SHP77 (cell line): ENCODE measurements around the gene SMIM12.

ENCODE experiments used
- DNase-seq, 2 experiments: peaks; one replicate each; lab custom pipeline; 2025; lab: John Stamatoyannopoulos, UW

SMIM12 gene, protein sequence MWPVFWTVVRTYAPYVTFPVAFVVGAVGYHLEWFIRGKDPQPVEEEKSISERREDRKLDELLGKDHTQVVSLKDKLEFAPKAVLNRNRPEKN

DNA sequence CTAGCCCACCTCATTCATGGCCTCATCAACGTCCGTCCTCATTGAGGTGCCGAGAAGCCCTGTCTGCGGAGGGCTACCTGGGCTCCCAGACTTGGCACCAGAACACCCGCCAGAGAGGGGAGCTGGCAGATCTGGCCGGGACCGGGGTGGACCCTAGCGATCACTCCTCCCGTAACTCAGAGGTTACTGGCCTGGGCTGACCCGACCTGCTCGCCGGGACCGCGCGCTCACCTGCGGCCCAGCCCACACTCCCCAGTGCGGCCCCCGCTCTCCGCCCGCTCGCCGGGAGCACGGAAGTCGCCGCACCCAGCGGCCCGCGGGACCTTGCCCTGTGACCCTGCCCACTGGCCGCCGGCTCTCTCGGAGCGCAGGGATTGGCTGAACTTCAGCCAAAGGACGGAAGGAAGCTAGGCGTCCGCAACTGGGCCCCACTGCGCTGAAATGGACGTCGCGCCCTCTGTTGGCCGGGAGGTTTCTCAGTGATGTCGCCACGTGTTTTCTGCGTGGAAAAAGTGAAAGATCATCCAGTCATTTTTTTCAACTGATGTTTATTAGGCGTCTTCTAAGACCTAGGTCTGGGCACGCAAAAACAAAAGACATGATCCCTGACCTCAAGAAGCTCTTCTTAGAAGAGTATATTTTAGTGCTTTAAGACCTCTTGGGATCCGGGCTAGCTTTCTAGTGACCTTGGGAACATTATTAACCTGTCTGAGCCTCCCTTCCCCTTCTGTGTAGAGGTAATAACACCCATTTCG is at the start of gene SMIM12:
TSS of gene SMIM12 (minus strand) at position 304 of the 755 bp plus-strand sequence. CDS start 3,772 bp downstream, outside the sequence.
- DNase-seq, result peak; percentile 79 to 94

DNA sequence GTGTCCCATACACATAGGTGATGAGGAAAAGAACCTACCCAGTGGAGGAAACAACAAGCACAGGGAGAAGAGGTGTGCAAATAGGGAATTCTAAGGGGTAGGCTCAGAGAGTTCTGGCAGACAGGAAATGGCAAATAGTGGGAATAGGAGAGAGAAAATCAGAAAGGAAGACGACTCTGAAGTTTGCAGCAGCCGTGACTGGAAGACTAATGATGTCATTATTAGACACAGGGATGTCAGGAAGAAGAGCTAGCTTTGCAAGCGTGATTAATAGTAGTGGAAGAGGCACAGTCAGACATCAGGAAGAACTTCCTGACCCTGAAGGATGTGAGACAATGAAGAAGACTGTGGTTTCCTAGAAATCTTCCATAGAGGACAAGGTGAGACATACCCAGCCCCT is 48.8 kb upstream of the SMIM12 start:
- DNase-seq, result no peak

DNA sequence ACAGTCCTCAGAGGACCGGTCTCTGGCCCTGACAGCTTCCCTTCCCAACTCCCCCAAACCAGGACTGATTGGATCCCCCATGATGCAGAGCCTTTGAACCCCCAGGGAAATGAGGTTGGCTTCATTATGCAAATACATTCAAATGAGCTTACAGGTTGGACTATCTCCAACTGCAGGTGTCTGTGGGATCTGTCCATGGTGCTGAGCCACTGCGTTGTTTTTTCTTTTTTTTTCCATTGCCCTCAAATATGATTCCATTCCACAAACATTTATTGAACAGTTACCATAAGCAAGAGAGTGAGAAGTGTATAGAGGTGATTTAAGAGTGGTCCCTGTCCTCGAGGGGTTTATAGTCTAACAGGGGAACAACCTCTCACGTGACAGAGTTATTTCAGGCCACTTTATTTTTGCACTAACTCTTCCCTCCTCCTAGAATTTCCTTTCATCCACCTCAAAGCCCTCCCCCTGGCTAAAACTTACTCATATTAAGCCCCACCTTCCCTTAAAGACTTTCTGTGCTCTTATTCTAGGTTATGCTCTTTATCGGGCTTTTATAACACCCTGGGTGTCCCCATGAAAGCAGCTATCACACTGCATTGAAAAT is 48.0 kb upstream of the SMIM12 start:
- DNase-seq, result no peak

DNA sequence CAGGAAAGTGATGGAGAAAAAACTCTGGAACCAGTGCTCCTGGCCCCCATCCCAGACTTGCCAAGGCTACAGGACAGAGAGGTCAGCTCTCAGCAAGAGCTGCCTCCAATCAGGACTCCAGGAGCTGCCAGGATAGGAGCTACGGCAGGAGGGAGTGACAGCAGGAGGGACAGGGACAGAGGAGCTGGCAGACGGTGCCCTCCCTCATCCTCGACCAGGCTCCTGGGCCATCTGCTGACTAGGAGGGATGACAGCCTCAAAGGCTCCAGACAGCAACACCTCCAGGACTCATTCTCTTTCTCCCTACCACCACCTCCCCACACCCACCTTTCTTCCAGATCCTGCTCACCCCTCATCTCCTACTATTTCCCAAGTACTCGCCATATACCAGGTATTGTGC is 47.2 kb upstream of the SMIM12 start:
- no peak for DNase-seq

DNA sequence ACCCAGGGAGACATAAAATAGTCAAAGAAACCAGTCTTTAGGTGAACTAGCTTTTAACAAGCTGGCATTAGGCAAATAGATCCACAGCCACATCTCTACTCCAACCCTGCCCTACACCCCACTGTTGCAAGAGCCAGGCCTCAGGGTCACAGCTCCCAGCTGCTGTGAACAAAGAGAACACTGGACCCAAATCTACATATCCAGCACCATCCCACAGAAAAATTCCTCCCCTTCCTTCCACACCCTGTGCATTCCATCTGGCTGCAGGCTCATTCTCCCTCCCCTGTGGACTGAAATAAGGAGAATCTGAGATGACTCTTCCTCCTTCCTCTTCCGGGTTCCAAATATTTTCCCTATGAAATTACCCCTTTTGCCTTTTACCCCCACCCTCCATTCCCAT is 46.7 kb upstream of the SMIM12 start:
- no peak for DNase-seq

DNA sequence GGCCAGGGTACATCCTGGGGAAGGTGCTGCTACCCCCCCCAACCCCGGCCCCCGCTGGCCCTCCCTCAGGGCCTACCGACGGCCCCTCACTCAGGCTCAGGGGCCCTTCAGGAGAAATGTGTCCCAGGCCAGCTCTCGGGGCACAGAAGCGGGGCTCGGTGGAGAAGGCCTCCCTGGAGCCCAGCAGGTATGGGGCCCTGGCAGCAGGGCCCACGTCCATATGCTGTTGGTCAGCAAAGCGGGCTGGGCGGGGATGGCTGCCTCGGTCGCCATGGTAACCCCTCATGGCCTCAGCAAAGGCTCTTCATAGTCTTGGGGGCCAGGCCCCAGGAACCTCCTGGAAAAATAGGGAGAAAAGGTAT is 45.5 kb upstream of the SMIM12 start:
- no peak for DNase-seq

DNA sequence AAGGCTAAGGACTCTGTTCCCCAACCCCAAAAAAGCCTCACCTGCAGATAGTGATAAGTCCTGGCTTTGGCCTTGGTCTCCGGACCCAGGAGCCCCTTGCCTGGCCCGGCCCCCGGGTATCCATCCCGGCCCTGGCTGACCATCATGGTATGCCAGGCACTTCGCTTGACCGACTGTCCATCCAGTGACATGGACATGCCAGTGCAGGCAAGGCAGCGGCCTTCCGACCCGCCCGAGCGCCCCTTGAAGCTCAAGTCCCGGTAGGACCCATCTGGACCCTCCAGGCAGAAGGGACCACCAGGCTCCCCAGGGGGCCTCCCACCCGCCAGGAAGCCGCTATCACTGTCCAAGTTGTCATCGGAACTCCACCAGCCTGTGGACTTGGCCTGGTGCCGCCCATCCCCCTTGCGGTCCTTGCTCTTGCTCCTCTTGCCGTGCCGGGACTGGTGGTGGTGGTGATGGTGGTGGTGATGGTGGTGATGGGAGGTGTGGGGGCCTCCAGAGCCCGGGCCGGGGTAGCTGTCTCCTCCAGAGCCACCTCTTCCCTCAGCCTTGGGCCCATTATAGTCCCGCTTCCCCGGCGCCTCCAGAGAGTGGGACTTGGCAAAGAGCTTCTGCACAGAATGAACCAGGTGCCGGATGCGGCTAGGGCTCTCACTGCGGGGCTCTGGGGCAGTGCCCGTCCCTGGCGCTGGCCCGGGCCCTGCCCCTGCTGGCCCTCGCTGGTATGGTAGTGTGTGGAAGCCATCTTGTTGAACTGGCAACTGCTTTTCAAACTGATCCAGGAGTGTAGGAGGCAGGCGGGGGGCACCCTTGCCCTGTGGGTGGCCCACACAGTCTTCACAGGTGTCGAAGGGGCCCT is 44.9 kb upstream of the SMIM12 start:
- DNase-seq, result no peak

DNA sequence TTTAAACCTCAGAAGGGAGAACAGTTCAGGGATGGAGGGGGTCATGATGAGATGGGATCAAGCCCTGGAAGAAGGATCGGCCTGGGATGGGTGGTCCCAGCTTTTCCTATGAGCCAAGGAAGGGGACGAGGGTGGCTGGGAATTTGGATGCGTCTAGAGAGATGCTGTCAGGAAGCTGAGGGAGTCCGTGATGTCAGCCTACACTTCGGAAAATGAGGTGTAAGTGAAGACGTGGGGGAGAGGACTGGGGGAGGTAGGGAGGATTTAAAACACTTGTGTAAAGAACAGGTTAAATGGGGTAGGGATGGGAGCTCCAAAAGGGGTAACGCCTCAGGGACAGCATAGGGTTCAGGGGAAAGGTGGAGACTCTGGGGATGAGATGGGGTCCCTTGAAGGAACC is 42.4 kb upstream of the SMIM12 start:
- DNase-seq, result no peak

DNA sequence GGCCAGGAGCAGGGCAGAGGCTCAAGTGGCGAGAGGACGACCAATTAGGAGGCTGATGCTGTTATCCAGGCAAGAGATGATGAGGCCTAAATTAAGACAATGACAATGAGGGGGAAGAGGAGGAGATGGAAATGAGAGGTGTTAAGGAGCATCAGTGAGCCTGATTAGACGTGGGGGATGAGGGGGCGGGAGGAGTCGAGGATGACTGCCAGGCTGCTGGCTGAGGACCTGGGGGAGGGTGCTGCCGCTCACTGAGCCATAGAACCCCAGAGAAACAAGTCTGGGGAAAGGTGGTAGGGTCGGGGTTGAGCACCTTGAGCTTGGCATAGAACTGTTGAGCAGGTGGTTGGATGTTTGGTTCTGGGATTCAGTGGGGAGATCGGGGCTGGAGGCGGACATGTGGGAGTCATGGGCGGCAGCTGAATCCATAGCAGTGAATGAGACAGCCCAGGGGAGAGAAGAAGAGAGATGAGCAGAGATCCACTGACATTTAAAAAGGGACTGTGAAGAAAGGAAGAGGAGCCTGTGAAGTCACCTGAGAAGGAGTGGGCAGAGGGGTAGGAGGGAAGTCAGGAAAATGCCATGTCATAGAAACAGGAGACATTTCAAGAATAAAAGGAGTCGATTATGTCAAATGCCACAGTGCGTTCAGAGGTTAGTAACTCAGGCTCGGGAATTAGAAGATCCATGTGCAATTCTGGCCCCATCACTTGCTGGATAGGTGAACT is 41.4 kb upstream of the SMIM12 start:
- no peak for DNase-seq

DNA sequence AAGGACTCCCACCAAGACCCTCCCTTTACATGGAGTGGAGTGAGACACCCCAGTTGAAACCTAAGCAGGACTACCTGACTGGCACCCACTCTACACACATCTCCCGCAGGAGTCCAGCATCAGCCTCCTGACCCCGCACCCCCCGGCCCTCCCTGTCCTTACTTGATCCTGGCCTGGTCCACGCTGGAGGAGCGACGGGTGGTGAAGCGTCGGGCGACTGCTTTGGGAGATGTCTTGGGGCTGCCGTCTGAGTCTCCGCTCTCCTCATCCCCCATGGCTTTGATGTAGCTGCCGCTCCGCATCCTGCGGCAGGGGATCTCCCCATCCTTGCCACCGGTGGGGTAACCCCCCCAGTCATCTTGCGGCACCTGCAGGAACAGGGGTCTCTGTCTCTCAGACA is 40.4 kb upstream of the SMIM12 start:
- DNase-seq, result no peak

DNA sequence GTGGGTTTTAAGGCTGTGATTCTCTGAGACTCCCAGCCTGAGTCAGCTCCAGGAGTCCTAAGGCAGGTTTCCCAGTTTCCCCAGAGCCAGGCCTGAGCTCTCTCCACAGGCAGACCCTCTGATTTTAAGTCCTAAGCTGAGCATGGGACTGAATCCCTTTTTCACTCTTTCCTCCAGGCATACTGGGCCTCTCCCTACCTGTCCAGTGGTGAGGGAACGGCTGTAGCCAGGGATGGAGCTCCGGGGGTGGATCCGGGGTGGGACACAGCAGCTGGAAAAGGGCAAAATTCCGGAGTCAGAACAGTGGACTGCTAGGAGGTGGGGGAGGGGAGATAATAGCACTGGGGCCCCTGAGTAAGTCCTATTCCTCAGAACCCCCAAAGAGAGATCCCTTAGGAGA is 39.9 kb upstream of the SMIM12 start:
- DNase-seq, result no peak

DNA sequence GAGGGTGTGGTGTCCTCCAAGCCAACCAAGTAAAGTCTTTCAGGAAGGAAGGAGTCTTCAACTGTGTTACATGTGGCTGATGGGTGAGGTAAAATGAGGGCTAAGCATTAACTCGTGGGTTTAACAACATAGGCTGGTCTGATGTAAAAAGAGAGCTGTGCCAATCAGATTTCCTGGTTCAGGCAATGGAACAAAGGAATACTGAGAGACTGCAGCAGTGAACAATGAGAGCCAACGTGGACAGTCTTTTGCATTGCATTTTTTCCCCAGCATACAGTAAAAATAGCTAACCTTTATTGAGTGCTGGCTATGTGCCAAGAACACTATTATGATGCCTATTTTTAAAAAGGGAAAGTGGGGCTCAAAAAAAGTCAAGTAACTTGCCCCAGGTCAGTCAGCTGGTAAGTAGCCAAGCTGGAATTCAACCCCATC is 38.8 kb upstream of the SMIM12 start:
- no peak for DNase-seq

DNA sequence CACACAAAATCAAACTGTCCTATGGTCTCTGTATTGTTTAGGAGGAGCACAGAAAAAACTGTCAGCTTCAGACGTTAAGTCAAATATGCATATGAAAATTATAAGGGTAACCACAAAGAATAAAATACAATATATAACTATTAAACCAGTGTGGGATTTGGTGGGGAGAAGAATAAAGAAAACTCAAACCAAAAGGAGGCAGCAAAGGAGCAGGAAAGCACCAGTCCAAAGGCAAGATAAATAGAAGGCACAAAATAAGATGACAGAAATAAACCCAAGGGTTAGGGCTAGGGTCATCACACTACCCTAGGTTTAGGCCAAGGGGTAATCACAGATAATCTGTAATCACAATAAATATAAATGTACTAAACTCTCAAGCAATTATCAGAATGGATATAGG is 37.1 kb upstream of the SMIM12 start:
- DNase-seq, result no peak

DNA sequence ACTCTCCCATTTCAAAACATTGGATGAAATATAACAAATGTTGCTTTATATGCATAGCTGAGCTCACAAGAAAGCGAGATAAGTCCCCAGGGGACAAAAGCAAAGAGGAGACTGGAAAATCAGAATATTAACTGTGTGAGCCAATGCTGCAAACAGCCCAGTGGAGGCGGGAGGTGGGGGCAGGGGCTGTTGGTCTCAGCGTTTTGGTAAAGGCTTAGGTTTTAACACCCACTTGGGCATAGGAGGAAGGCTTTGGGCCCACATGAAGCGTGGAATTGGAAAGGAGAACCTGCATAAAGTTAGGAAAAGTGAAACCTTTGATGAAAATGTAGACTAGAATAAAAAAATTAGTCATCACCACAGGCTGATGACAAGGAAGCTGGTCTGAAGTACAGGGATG is 30.2 kb upstream of the SMIM12 start:
- DNase-seq, result no peak

DNA sequence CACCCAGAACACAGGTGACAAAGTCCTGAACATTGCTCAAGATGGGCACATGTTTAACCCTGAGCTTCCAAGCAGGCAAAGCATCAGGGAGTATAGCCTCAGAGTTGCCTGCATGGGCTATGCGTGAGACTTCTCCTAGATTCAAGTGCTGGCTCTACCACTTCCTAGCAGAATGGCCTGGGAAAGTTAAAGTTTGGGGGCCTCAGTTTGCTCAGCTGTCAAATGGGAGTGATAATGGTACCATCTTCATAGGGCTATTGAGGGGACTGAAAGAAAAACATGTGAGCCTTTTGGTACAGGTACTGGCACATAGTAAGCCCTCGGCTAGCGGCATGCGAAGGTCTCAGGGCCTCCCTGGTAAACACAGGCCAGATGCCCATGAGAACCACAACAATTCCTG is 28.0 kb upstream of the SMIM12 start:
- no peak for DNase-seq

DNA sequence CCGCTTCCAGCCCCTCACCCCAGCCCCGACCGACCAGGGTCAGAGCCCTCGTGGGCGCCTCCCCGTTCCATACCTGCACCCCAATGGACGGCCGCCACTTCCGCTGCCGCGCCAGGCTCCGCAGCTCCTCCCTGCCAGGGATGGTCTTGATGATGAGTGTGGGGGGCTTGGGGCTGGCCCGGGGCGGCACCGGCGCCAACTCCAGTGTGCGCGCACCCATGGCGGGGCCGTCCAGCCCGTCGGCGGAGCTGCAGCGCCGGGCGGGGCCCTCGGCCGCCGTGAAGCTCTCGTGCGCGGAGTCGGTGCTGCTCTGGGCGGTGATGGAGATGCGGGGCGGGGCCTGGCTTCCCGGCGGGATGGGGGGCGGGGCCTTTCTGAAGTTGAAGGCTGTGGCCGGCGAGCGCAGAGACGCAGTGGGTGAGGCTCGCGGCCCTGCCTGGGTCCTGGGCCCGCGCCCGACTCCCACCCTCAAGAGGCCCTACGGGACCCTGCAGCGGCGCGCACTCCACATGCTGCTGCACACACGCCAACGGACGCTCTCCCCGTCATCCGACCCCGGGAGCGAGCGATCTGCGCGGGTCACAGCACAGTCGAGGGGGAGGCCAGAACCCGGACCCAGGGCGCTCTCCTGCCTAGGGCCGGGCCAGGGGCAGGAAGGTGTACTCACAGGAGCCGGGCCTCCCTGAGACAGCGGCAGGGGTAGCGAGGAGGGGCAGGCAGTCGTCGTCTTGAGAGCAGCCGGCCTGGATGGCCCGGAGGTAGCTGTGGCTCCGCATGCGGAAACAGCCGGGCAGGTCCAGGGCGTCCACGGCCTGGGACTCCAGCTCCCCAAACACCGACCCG is 26.1 kb upstream of the SMIM12 start:
- DNase-seq, result no peak

DNA sequence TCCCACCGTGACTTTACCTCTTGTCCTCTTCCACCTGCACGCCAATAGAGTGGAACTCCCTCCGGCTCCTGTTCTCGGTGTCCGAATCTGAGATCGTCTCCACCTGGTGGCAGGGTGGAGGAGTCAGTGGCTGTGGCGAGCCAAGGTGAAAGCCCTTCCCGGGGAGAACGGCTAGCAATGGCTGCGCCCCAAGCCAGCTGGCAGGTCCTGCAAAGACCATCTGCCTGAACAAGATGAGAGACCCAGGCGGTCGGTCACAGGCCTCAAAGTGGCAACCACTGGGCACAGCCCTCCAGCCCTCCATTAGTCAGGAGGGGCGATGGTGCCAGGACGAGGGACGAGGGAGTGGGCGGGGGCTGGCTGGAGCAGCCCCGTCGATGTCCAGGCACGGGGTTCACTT is 25.4 kb upstream of the SMIM12 start:
- no peak for DNase-seq

DNA sequence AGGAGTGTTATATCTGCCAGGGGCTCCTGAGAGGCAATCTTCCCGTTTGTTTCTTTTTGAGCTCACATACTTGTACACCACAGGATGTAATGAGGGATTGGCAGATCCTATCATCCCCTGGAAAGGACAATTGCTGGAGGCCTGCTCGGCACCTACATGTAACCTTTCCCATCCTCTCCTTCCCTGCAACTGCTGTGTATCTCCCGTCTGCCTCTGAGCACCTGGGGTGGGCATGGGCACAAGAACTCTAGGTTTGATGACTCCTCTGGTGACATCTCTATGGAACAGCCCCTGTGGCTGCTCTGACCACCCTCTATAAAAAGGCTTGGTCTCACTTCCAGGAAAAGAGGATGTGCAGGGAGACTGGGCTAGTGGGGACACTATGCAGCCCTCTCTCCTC is 25.0 kb upstream of the SMIM12 start:
- no peak for DNase-seq

DNA sequence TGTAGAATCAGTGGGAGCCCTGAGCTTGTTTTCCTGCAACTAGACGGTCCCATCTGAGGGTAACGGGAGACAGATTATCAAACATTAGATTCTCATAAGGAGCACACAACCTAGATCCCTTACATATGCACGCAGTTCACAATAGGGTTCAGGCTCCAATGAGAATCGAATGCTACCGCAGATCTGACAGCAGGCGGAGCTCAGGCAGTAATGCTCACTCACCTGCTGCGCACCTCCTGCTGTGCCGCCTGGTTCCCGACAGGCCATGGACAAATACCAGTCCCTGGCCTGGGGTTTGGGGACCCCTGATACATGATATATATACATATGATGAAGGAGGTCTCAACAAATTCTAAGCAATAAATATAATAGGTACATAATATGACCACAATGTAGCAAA is 19.7 kb upstream of the SMIM12 start:
- DNase-seq, result no peak

DNA sequence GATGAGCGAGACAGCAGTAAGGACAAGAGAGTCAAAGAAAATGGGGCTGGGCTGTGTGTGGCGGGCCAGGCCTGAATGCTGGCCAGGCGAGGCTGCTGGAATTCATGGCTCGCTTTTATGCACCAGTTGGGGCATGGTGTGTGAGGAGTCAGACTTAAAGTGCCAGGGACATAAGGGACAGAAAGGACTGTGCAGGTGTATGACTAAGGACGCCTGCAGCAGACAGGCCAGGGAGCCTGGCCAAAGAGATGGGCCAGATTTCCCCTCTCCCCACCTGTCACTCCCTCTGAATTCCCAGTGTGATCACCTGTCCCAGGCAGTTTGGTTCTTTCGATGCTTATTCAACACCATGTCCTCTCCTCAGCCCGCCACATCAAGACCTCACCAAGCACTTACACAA is 16.9 kb upstream of the SMIM12 start:
- DNase-seq, result no peak

DNA sequence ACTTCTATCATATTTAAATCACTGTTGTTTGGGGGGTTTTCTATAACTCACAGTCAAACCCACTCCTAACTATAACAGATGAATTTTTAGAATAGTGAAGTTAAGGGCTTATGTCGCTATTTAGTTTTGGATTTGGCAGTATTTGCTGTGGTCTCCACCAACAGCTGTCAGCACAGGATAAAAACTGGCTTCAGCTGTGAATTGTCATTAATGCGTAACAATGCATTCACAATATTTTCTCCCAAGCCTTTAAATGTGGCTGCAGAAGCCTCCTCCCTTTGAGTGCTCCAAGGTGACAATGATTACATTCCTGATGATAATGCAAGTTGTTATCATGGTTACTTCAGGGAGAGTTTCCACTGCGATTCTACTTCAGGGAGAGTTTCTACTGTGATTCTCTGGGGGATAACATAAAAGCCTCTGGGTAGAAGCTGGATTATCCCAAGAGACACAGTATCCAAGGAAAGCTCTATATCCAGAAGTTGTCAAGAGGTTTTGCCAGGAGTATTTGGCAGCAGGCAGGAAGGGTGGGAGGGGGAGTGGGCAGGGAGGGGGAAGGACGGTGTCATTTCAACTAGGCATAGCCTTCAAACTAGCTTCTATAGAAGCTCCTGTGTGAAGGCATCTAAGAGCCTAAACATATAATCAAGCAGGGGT is 14.9 kb upstream of the SMIM12 start:
- no peak for DNase-seq
